SK-N-DZ (cell line): Measurements from ENCODE around the gene SLC26A1.
"Not testable (repeated sequence)": the region's sequence is repeated elsewhere in the genome, so short reads cannot be mapped to it uniquely, and the experiment has no call there.

Experiments
- DNase-seq: peaks from one replicate; pipeline ENCODE4 v3.0.0-alpha.2; 2015; ENCODE audit warnings: low spot score

SLC26A1 gene

DNA sequence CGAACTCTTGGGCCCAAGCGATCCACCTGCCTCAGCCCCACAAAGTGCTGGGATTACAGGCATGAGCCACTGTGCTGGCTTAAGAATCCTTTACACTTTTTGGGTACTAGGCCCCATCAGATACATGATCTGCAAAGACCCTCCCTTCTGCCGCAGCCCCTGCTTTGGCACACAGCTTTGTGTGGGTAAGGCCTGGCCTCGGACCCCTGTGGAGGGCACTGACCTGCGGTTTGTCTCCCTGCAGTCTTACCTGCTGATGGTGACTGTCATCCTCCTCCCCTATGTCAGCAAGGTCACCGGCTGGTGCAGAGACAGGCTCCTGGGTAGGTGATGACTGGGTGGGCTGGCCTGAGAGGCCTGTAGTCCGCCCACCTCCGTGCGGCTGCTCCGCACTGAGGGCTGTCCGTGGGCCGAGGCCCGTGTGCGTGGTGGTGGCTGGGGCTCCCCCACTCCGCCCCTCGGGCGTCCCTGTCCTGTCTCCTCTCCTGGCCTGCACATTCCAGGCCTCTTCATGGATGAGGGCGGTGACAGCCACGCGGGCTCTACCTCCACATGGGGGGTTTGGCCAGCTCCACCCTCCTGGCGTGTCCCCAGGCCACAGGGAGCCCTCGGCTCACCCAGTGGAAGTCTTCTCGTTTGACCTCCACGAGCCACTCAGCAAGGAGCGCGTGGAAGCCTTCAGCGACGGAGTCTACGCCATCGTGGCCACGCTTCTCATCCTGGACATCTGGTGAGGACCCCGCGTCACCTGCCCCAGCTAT lies 37.9 kb downstream of the SLC26A1 start:
- DNase-seq: no peak

DNA sequence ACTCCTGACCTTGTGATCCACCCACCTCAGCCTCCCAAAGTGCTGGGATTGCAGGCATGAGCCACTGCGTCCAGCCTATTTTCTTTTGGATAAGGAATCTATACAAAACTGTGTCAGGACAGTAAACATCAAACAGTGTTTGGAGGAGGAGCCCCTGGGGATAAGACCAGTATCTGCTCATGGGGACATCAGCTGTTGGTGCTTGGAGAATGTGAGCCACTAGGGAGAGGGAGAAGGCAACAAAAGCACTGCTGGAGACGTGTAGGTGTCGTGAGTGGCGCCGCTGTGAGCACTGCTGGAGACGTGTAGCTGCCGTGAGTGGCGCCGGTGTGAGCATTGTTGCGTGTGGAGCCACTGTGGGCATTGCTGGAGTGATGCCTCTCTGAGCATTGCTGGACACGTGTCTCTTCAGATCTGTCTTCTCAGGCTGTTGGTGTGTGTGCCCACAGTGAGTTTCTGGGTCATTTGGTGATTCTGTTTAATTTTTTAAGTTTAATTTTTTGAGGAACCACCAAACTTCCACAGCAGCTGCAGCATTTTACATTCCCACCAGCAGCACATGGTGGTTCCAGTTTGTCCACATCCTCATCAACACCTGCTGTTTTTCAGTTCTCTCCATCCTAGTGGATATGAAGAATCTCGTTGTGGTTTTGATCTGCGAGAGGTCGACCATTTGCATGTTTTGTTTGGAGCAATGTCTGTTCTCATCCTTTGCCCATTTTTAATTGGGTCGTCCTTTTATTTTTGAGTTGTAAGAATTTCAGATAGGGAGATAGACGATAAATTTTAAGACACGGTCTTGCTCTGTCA lies 38.8 kb downstream of the SLC26A1 start:
- DNase-seq: no peak

DNA sequence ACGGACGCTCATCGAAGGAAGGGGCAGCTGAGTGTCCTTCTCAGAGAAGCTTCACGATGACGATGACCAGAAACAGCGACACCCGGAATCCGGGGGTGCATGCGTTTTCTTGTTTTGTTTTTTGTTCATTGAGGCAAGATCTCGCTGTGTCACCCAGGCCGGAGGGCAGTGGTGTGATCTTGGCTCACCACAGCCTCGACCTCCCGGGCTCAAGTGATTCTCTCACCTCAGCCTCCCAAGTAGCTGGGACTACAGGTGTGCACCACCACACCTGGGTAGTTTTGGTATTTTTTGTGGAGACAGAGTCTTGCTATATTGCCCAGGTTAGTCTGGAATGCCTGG lies 39.7 kb downstream of the SLC26A1 start:
- DNase-seq: no peak

DNA sequence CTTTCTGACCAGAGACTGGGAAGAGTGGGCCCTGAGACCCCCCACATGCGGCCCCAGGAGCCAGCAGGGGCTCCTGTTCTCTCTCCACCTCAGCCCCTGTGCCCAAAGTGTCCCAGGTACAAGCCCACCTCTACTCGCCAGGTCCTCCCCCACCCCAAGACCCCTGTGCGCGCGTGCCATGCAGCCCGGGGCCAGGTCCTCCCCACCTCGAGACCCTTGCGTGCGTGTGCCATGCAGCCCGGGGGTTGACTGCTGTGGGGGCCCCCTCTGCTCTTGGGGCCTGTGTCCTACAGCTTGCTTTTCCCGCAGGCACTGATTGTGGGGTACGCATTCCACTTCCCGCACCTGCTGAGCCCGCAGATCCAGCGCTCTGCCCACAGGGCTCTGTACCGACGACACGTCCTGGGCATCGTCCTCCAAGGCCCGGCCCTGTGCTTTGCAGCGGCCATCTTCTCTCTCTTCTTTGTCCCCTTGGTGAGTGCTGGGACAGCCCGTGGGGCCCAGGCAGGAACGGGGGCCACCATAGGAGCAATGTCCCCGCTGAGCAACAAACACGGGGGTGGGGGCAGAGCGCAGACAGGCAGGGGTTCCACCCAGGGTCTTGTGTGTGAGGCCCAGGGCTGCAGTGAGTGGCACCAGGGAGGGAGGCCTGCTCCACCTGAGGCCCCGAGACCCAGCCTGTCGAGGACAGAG lies 40.2 kb downstream of the SLC26A1 start:
- no peak for DNase-seq

DNA sequence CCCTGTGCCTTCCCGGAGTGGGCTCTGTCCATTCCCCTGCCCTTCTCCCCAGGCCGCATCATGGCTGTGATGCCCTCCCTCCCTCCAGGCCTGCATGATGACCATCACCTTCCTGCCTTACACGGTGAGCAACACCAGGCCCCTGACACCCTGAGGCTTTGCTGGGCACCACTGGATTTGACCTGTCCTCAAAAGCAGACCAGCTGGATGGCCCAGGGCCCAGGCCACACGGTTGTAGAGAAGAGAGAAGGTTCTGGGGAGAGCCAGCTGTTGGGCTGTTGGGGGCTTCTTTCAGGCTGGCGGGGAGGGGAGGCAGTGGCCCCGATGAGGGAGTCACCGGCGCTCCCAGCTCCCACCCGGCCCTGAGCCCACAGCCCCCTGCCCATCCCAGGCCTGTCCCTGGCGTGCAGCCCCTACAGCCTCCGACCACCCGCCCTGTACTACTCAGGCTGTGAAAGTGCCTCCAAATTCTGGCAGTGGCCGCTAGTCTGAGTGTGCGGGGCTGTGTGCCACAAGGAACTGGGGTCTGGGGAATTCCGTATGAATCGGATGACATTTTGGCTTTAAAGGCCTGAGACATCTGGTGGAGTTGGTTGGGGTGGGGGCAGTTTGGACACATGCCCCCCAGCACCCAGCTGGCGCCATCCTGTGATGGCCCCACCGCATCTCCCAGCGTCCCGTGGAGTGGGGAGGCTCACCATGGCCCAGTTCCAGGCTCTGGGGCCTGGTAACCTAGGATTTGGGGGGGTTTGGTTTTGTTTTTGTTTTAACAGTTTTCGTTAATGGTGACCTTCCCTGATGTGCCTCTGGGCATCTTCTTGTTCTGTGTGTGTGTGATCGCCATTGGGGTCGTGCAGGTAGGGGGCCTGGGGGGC lies 41.4 kb downstream of the SLC26A1 start:
- no peak for DNase-seq

DNA sequence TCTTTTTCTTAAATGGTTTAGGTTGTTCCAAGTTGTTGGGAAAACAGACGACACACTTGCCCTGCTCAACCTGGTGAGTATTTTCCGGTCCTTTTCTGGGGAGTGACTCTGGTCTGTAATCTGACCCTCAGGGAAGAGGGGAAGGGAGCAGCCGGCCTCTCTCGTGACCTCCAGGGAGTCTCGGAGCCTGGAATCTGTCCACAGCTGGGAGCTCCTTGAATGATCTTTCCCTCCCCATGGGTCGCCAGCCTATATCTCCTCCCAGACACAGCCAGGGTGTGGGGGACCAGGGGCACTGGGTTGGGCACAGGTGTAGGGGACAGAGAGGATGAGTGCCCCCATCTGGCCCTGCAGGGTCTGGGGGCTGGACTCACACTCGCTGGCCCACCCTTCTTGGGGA lies 42.0 kb downstream of the SLC26A1 start:
- DNase-seq: no peak

DNA sequence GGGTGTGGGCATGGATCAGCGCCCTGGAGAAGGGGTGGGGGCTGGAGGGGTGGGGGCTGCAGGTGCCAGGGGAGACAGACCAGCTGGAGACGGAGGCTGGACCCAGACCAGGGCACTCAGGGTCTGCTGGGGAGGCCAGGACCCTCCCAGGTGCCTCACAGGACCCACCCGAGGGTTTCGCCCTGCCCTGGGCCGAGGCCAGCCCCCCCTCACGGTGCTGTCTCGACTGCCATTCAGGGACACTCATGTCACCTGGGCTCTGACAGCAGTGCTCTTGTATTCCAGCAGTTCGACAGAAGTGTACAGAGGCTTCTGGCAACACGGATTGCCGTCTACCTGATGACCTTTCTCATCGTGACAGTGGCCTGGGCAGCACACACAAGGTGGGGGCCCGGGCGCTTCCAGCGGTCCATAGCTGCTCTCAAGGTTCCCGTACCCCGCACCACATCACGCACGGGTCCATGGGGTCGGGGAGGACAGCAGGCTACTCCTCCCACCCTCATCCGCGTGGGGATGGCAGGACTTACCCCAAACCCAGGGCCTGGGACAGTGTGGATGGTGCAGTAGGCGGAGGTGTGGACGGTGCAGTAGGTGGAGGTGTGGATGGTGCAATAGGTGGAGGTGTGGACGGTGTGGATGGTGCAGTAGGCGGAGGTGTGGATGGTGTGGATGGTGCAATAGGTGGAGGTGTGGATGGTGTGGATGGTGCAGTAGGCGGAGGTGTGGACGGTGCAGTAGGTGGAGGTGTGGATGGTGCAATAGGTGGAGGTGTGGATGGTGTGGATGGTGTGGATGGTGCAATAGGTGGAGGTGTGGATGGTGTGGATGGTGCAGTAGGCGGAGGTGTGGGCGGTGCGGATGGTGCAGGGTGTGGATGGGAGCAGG lies 42.8 kb downstream of the SLC26A1 start:
- no peak for DNase-seq

DNA sequence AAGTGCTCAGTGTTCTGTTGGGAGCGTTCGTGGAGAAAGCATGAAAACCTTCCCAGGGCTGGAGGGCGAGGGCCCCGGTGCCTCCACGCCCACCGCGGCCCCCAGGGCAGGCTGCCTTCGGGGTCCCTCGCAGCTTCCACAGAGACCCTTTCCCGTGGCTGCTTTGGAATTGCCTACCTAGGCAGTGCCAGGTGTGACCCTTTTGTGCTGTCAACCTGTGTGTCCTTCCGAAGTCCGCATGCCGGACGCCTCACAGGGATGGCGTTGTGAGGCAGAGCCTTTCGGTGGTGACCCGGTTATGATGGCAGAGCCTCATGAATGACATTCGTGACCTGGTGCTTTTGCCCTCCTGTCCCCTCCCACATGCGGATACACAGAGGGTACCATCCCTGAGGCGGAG lies 43.5 kb downstream of the SLC26A1 start:
- no peak for DNase-seq

DNA sequence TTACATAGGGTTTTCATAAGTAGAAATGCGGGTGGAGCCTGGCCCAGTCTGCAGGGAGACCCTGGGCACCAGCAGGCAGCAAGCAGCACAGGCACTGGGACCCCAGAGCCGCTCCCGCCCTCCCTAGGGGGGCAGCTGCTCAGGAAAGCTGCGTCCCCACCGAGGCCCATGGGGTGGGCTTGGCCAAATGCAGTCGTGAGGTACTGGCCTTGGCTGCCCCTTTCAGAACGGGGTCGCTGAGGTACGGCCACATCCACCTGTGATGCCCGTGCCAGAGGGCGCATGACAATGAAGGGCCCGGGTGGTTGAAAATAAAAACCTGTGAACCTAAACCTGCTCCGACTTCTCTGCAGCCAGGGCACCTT lies 44.3 kb downstream of the SLC26A1 start:
- DNase-seq: no peak

DNA sequence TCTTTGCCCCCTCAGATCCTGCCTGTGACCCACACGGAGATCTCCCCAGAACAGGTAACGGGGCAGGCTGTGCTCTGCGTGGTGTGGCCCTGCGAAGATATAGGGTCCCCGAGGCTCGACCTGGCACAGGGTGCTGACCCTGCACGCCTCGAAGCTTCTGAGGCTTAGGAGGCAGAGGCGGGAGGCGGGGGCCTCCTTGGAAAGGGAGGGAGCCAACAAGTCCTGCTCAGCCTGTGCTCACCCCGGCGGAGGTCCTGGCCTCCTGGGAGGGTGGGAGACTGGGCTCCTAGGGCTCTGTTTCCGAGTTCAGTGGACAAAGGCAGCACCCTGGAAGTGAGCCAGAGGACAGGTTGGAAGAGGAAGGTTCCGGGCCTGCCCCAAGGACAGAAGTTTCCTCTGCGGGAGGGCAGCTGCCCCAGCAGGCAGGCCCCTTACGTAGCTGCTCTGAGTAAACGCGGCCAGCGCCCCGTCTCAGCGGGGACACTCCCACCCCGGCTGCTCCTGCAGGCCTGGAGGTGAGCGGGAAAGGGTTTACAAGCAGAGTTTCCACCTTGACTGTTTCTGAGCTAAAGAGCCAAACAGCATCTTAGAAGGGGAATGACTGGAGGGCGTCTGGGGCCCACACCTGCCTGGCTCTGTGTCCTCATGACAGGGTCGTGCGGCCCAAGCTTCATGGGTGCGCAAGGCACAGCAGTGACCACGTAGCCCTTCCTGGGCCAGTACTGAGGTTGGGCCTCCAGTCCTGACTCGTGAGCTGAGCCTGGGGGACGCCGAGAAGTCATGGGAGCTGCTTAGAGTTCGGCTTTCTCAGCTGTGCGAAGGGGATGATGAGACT lies 44.9 kb downstream of the SLC26A1 start:
- DNase-seq: no peak

DNA sequence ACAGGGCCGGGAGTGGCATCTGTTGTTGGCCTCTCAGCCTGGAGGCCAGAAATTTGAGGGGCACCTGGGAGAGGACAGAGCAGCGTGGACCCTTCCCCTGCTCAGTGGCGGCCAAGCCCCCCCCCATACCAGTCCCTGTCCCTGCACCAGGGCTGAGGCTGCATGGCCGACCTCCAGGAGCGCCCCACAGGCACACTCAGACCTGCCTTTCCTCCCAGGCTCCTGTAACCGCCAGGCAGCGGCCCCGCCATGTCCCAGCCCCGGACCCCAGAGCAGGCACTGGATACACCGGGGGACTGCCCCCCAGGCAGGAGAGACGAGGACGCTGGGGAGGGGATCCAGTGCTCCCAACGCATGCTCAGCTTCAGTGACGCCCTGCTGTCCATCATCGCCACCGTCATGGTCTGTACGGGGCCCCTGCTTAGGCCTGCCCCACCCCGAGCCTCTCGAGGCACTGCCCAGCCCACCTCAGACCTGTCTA lies 45.7 kb downstream of the SLC26A1 start:
- DNase-seq: no peak

DNA sequence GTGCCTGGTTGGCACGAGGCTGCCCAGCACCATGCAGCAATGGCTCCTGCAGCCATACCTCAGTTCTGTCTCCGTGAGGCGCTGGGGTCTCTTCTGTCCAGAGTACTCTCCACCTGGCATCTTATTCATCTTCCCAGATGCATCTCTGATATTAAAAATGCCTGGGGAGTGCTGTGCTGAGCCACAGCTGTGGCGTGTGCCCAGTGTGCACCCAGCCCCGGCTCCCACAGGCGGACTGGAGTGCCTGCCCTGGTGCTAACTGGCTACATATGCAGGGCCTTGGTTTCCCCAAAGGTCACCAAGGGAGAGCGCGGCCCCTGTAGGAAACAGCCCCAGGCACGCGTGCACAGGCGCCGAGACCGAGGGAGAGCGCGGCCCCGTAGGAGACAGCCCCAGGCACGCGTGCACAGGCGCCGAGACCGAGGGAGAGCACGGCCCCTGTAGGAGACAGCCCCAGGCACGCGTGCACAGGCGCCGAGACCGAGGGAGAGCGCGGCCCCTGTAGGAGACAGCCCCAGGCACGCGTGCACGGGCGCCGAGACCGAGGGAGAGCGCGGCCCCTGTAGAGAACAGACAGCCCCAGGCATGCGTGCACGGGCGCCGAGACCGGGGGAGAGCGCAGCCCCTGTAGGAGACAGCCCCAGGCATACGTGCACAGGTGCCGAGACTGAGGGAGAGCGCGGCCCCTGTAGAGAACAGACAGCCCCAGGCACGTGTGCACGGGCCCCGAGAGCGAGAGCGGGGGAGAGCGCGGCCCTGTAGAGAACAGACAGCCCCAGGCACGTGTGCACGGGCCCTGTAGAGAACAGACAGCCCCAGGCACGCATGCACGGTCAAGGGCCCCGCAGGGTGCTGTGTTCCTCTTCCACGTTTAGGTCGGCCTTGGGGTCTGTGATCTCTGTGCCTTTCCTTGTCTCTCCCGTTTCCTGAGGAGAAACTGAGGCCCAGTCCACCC lies 46.4 kb downstream of the SLC26A1 start:
- DNase-seq: no peak

DNA sequence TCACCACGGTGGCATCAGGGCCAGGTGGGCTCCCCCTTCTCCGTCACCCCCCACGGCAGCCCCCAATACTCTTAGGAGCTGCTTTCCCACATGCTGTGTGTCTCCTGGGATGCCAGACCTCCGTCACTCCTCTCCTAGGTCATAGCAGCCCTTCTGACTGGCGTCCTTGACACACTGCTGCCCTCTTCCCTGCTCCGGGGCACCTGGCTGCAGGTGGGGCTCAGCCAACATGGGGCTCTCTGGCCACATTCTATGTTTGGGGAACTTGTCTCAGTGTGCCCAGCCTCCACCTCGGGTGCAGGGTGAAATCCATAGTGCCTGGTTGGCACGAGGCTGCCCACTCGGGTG lies 47.1 kb downstream of the SLC26A1 start:
- DNase-seq: no peak

DNA sequence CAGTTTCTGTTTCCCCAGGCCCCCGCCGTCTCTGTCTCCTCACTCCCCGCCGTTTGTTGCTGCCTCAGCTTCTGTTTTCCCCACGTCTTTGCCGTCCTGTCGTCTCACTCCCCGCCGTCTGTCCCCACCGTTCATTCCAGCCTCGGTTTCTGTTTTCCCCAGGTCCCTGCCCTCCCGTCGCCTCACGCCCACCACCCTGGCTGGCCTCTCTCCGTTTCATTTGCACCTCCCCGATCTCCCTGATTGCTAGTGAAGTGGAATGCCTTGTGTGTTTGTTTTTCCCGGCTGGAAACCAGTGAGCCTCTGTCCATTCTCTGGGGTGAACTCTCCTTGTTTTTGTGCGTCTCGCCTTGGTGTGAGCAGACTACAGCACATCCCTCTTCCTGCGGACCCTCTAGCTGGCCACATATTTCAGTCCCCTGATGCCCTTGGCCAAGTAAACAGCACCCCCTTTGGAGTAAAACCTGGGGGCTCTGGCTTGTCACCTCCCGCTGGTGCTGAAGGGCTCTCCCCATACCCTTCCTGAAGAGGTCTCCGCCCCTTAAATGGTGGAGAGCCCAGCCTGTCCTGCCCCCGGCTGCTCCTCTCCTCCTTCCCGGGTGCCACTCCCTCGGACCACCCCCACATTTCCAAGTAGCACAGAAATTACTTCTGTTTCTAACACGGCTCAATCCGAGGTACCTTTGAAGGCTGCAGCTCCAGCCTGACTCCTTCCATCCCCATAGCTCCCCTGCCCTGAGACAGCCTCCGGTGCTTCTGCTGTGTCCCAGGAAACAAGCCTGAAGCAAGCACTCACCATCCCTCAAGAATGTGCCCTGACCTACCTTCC lies 47.7 kb downstream of the SLC26A1 start:
- DNase-seq: no peak

DNA sequence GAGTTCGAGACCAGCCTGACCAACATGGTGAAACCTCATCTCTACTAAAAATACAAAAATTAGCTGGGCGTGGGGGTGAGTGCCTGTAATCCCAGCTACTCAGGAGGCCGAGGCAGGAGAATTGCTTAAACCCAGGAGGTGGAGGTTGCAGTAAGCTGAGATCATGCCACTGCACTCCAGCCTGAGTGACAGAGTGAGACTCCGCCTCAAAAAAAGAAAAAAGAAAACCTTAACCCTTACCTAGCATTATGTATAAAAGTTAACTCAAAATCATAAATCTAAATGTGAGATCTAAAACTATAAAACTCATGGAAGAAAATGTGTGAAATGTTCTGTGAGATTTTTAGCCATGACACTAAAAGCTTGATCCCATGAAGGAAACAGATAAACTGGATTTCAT lies 53.7 kb downstream of the SLC26A1 start:
- DNase-seq: not testable (repeated sequence)
